ENCODE data around the gene OR1E1. TPM values are rescaled to one million over a fixed set of nuclear protein-coding genes. Genes with fewer than 3 reads are reported as not detected.
A peak's percentile ranks its signal among the peaks of the same experiment; 100 is the strongest.

The OR1E1 gene
- total RNA-seq, 1 experiment from 2014 or later, result not detected

GRCh38 chr17:3385869-3386816 lies 12.1 kb downstream of the OR1E1 start, which contains the start of gene OR3A2:
Gene OR3A2, minus strand, starts transcription at chr17:3386308.
- H3K14ac ChIP-seq (ENCODE audit: insufficient read depth, low read length), result no peak within 1 kb of the TSS
- no CpG with 5 or more reads among the region's 92 CpGs for WGBS (ENCODE audit: extremely low coverage, insufficient read length, low lambda C conversion rate)
- no peak within 1 kb of the TSS for H3K23ac ChIP-seq (ENCODE audit: insufficient read length, low read depth, low read length)
- H3K23me2 ChIP-seq (ENCODE audit: insufficient read length, low read depth, low read length, poor library complexity, severe bottlenecking), result no peaks in the 10 kb centered on the region
- Mint-ChIP-seq H3K4me3 (no peak within 1 kb of the TSS), H3K36me3 (ENCODE audit: insufficient read depth in 1 of 3, low read depth in 3 of 3) (peaks cover 5 to 19% (median 9%) of the 10 kb centered on the region in 3 experiments; a peak in 2 of 7 replicates), H3K27ac (no peak within 1 kb of the TSS), H3K4me1 (no peaks in the 10 kb centered on the region), H3K9me3 (peaks cover 50 to 85% of the 10 kb centered on the region in 2 experiments), H3K27me3 (ENCODE audit: low read depth) (peaks cover 6% of the 10 kb centered on the region)
- no peak within 1 kb of the TSS for H3K56ac ChIP-seq (ENCODE audit: insufficient read length, low read depth, low read length)
- H2AFZ ChIP-seq (ENCODE audit: low read length), result no peak within 1 kb of the TSS
- H3K27ac ChIP-seq (ENCODE audit: insufficient read length, low read depth, low read length), result no peak within 1 kb of the TSS
- H4K5ac ChIP-seq (ENCODE audit: insufficient read length, low read depth, low read length), result no peak within 1 kb of the TSS
- H4K20me1 ChIP-seq (ENCODE audit: control insufficient read depth, insufficient read depth, insufficient read length), result no peaks in the 10 kb centered on the region
- H3K79me1 ChIP-seq (ENCODE audit: insufficient read depth, low read depth, low read length, poor library complexity, severe bottlenecking), result no peaks in the 10 kb centered on the region
- peak; percentile 56 for DNase-seq
- TF ChIP-seq, protein P1, sequence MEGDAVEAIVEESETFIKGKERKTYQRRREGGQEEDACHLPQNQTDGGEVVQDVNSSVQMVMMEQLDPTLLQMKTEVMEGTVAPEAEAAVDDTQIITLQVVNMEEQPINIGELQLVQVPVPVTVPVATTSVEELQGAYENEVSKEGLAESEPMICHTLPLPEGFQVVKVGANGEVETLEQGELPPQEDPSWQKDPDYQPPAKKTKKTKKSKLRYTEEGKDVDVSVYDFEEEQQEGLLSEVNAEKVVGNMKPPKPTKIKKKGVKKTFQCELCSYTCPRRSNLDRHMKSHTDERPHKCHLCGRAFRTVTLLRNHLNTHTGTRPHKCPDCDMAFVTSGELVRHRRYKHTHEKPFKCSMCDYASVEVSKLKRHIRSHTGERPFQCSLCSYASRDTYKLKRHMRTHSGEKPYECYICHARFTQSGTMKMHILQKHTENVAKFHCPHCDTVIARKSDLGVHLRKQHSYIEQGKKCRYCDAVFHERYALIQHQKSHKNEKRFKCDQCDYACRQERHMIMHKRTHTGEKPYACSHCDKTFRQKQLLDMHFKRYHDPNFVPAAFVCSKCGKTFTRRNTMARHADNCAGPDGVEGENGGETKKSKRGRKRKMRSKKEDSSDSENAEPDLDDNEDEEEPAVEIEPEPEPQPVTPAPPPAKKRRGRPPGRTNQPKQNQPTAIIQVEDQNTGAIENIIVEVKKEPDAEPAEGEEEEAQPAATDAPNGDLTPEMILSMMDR (conservative IDR thresholded peaks at IDR 0.05), result no peak
- no peak within 1 kb of the TSS for H2BK120ac ChIP-seq (ENCODE audit: low read depth, low read length, poor library complexity, severe bottlenecking)
- no peak within 1 kb of the TSS for H2BK15ac ChIP-seq (ENCODE audit: low read depth, low read length)
- no peak within 1 kb of the TSS for H3K4ac ChIP-seq (ENCODE audit: low read depth, low read length)
- H2BK12ac ChIP-seq (ENCODE audit: insufficient read length, low read depth, low read length), result no peak within 1 kb of the TSS
- no peak within 1 kb of the TSS for H4K8ac ChIP-seq (replicated peaks; ENCODE audit: insufficient read length, low read depth, low read length)
- no peak within 1 kb of the TSS for H3K4me2 ChIP-seq (ENCODE audit: insufficient read depth, insufficient read length, low read length)
- no peak within 1 kb of the TSS for H4K91ac ChIP-seq (ENCODE audit: insufficient read length, low read depth, low read length)
- peaks cover 32% of the 10 kb centered on the region for H3K9me3 ChIP-seq (ENCODE audit: control insufficient read depth, low read depth, low read length)
- H3K9ac ChIP-seq (ENCODE audit: extremely low read depth, insufficient read length, low read length), result no peak within 1 kb of the TSS
- H2AK5ac ChIP-seq (ENCODE audit: insufficient read length, low read length), result no peak within 1 kb of the TSS
- H2BK5ac ChIP-seq (ENCODE audit: insufficient read length, low read length), result no peak within 1 kb of the TSS
- H3K4me1 ChIP-seq (ENCODE audit: insufficient read depth, low read length), result no peaks in the 10 kb centered on the region
- H3K27me3 ChIP-seq (ENCODE audit: insufficient read depth, low read length), result no peaks in the 10 kb centered on the region
- H3K18ac ChIP-seq (ENCODE audit: insufficient read length, low read depth, low read length), result no peak within 1 kb of the TSS
- no peak within 1 kb of the TSS for H2BK20ac ChIP-seq (ENCODE audit: low read depth, low read length, poor library complexity, severe bottlenecking)
- no peaks in the 10 kb centered on the region for H3K79me2 ChIP-seq (ENCODE audit: insufficient read depth, low read length)
- H3T11ph ChIP-seq (ENCODE audit: low read length), result no peak within 1 kb of the TSS
